Cerebellar cortex (tissue), 1 donor: ENCODE data around the gene ATP9A.
"Not testable (repeated sequence)": the region's sequence is repeated elsewhere in the genome, so short reads cannot be mapped to it uniquely, and the experiment has no call there.

ENCODE experiments used
- DNase-seq: peaks from one replicate; pipeline ENCODE4 v3.0.0-alpha.2; 2015; ENCODE audit warnings: low spot score

ATP9A gene

GRCh38 chr20:51574248-51575033 is 193.7 kb downstream of the ATP9A start:
- DNase-seq: no peak

- DNase-seq: no peak
Measured at GRCh38 chr20:51573576-51574243, 194.5 kb downstream of the ATP9A start.

- no peak for DNase-seq
Measured at GRCh38 chr20:51571460-51571794, 196.8 kb downstream of the ATP9A start.

- no peak for DNase-seq
Measured at GRCh38 chr20:51570739-51571459, 197.3 kb downstream of the ATP9A start.

GRCh38 chr20:51569815-51570738 is 198.1 kb downstream of the ATP9A start:
- DNase-seq: no peak

DNA sequence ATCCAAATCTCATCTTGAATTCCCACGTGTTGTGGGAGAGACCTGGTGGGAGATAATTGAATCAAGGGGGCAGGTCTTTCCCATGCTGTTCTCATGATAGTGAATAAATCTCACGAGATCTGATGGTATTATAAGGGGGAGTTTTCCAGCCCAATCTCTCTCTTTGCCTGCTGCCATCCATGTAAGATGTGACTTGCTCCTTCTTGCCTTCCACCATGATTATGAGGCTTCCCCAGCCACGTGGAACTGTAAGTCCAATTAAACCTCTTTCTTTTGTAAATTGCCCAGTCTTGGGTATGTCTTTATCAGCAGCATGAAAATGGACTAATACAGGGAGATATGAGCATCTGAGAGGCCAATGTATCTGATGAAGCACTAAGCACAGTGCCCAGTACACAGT is 199.7 kb downstream of the ATP9A start:
- DNase-seq: not testable (repeated sequence)

GRCh38 chr20:51567622-51568021 is 200.6 kb downstream of the ATP9A start:
- no peak for DNase-seq

DNA sequence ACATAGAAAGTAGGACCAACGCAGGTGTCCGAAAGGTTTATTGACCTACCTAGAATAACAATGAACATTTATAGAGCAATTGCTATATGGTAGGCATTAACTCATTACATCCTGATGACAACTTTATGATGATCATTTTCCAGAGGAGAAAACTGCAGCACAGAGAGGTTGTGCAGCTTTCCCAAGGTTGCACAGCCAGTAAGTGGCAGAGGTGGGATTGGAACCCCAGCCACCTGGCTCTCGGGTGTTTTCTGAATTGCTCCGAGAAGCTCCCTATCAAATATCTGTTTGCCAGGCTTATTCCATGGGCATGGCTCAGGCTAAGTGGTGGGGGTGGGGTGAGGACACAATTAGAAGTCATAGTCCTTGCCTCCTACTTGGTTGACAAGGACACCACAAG is 201.6 kb downstream of the ATP9A start:
- no peak for DNase-seq

DNA sequence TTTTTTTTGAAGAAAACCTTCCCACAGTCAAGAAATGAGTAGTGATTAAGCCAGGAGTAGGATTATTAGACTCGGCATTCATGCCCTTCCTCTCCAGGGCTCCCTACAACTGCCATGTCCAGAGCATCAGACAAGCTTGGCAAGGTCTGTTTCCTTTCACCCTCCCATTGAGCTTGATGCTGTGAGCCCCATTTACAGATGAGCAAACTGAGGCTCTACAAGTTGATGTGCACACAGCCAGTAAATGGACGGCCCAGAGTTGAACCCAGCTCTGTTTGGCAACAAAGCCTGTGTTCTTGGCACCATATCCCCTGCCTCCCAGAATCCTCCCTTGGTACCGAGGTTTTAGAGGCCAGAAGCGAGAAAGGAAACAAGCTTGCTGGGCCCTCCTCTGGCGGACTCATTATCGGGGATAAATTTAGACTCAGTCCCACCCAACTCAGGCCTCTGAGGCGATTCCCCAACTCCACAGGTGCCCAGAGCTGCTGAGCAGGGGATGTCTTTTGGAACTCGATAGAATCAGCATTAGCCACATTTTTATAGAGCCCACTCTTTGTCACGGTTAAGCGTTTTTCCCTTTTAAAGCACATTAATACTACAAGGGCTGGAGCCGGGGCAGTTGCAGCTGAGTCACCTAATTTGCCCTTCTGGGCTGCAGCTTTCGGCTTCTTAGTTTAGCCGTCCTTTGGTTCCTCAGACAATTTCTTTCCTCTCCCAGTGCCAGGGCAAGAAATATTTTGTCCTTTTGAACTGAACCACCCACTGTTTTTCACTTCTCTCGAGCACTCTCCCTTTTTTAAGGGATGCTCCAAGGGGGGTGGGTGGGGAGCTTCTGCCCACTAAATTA is 202.7 kb downstream of the ATP9A start:
- DNase-seq: peak; percentile 37

DNA sequence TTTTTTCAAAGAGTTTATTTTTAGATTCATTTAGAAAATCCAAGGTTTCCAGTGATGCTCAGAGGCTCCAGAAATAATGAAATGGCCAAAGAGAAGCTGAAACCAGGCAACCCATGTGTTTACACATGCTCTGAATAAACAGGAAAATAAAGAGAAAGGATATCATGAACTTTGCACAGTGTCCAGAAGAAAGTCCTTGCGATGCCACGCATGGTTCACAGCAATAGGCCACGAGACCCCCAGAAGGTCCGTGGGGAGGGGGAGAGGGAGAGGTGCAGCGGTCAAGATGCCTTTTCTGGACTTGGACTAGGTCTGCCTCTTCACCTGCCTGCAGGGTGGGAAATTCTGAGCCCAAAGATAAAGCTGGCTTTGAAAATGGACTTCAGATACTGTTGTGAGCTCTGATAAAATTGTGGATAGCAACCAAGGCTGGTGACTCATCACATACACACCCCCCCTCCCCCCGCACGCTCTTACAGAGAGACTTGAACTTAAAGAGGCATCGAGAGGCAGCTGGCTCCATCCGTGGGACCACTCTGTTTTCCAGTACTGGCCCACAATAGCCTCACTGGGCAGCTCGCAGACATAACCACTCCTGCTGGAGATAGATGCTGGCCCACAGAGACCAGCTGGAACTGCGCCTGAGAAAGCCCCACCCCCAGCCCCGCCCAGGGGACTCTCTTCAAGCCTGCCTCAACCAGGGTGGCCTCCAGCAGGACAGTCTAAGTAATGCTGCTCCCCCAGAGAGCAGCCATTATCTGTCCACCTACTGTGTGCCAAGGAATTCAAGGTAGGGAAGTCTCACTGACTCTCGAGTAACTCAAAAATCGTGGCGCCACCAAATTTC is 204.5 kb downstream of the ATP9A start:
- peak; percentile 40 for DNase-seq

- no peak for DNase-seq
Measured at GRCh38 chr20:51563174-51563485, 205.1 kb downstream of the ATP9A start.

- peak; percentile 67 for DNase-seq
Measured at GRCh38 chr20:51562332-51563173, 205.6 kb downstream of the ATP9A start.

- DNase-seq: peak; percentile 44
Measured at GRCh38 chr20:51562027-51562331, 206.2 kb downstream of the ATP9A start.

DNA sequence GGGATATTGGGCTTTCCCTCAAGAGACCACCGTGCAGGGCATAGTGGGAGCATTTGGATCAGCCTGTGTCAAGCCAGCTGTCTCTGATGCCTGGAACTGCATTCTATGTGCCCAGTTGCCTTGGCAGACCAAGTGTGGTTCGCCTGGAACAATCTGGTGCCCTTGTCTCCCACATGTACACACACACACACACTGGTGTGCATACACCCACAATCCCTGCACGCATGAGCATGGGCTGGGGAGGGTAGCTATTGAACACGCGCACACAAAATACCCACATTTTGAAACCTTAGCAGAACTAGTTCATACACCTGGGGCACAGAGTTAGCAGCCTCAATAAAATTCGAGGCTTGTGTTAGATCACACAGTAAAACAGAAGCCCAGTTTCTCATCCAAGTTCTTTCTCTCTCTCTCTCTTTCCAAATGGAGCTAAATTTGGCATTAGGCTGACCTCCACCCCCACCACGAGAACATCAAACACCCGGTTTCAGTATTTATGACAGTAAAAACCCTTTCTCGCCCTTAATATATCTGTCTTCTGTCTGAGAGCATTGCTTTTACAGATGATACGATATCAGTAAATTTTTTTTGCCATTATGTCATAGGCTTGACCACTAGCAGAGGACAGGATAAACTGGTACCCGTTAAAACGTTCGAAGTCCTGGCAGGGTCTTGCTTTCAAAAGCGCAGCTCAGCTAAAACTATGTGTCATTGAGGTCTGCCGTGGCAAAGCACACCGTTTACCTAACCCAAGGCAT is 207.5 kb downstream of the ATP9A start:
- no peak for DNase-seq

GRCh38 chr20:51560042-51560441 is 208.1 kb downstream of the ATP9A start:
- DNase-seq: no peak

- DNase-seq: no peak
Measured at GRCh38 chr20:51554538-51555165, 213.5 kb downstream of the ATP9A start.

GRCh38 chr20:51553897-51554486 is 214.2 kb downstream of the ATP9A start:
- DNase-seq: no peak

GRCh38 chr20:51551186-51551585 is 217.0 kb downstream of the ATP9A start:
- DNase-seq: no peak
